GM19395 (cell line): ENCODE results near the gene DCP1B.

ENCODE experiments used
- ATAC-seq: cut with Tn5 transposase; IDR thresholded peaks from one replicate; pipeline ENCODE4 v1.9.1; 2021; ENCODE audit warnings: mild to moderate bottlenecking, moderate library complexity; ENCODE audit not compliant: unreplicated experiment

DCP1B gene

GRCh38 chr12:1936406-1937320 lies 67.6 kb downstream of the DCP1B start:
- ATAC-seq = no peak

GRCh38 chr12:1935700-1936378 lies 68.4 kb downstream of the DCP1B start:
- ATAC-seq = no peak

- no peak for ATAC-seq
These were observed 69.0 kb downstream of the DCP1B start for GRCh38 chr12:1935242-1935641.

- ATAC-seq = no peak
These were observed 69.4 kb downstream of the DCP1B start for GRCh38 chr12:1934831-1935230.

GRCh38 chr12:1934068-1934467 lies 70.2 kb downstream of the DCP1B start:
- ATAC-seq = no peak

- peak; percentile 60 for ATAC-seq
These were observed 70.8 kb downstream of the DCP1B start for GRCh38 chr12:1933342-1934051.

GRCh38 chr12:1932264-1932777 lies 71.9 kb downstream of the DCP1B start:
- ATAC-seq = no peak

GRCh38 chr12:1931642-1932041 lies 72.6 kb downstream of the DCP1B start:
- ATAC-seq = no peak

- no peak for ATAC-seq
These were observed 73.3 kb downstream of the DCP1B start for GRCh38 chr12:1930803-1931597.

- no peak for ATAC-seq
These were observed 74.1 kb downstream of the DCP1B start for GRCh38 chr12:1929985-1930802.

- ATAC-seq = no peak
These were observed 74.8 kb downstream of the DCP1B start for GRCh38 chr12:1929241-1929984.

GRCh38 chr12:1928439-1929121 lies 75.7 kb downstream of the DCP1B start:
- ATAC-seq = no peak

- no peak for ATAC-seq
These were observed 76.4 kb downstream of the DCP1B start for GRCh38 chr12:1927751-1928351.

- ATAC-seq = no peak
These were observed 77.1 kb downstream of the DCP1B start for GRCh38 chr12:1927051-1927680.

- no peak for ATAC-seq
These were observed 78.0 kb downstream of the DCP1B start for GRCh38 chr12:1926251-1926657.

- ATAC-seq = no peak
These were observed 78.6 kb downstream of the DCP1B start for GRCh38 chr12:1925684-1926006.

GRCh38 chr12:1924996-1925683 lies 79.1 kb downstream of the DCP1B start:
- no peak for ATAC-seq
